Mammary epithelial cell (primary cell): ENCODE measurements around the gene RAPGEF1.

Source experiments
- EZH2 ChIP-seq: IDR thresholded peaks from 2 replicates; pipeline ENCODE4 v1.6.1; 2012; ENCODE audit warnings: low read length, inconsistent platforms, borderline replicate concordance
- TF ChIP-seq, protein P1 (sequence below), 2 donors: IDR thresholded peaks in 1 of 2; conservative IDR thresholded peaks in 1 of 2; 2 replicates each; pipeline ENCODE4 v1.5.1; 2011 to 2012; ENCODE audit warnings: inconsistent platforms in 2 of 2, low read length in 2 of 2, mild to moderate bottlenecking in 2 of 2, control low read depth in 1 of 2, low read depth in 1 of 2; ENCODE audit not compliant: insufficient read depth in 1 of 2; ENCODE audit errors: extremely low read depth in 1 of 2

DNA sequence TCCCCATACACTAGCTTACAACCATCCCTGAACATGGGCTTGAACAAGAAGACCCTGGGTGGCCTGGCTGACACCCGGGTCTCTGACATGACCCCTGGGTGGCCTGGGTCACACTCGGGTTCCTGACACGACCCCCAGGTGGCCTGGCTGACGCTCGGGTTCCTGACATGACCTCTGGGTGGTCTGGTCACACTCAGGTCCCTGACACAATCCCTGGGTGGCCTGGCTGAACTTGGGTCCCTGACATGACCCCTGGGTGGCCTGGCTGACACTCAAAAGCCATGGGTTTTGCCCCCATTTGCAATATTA lies 156.6 kb downstream of the RAPGEF1 start:
- TF ChIP-seq, protein P1, sequence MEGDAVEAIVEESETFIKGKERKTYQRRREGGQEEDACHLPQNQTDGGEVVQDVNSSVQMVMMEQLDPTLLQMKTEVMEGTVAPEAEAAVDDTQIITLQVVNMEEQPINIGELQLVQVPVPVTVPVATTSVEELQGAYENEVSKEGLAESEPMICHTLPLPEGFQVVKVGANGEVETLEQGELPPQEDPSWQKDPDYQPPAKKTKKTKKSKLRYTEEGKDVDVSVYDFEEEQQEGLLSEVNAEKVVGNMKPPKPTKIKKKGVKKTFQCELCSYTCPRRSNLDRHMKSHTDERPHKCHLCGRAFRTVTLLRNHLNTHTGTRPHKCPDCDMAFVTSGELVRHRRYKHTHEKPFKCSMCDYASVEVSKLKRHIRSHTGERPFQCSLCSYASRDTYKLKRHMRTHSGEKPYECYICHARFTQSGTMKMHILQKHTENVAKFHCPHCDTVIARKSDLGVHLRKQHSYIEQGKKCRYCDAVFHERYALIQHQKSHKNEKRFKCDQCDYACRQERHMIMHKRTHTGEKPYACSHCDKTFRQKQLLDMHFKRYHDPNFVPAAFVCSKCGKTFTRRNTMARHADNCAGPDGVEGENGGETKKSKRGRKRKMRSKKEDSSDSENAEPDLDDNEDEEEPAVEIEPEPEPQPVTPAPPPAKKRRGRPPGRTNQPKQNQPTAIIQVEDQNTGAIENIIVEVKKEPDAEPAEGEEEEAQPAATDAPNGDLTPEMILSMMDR (conservative IDR thresholded peaks at IDR 0.05 in 1 of 2, IDR thresholded peaks at IDR 0.05 in 1 of 2; ENCODE audit: extremely low read depth in 1 of 2, insufficient read depth in 1 of 2, low read depth in 1 of 2, low read length in 2 of 2): no peak
- TF ChIP-seq EZH2: no peak
